Keratinocyte (primary cell): ENCODE results near the gene CHST15. TPM values are rescaled to one million over a fixed set of nuclear protein-coding genes. Genes with fewer than 3 reads are reported as not detected.

ENCODE experiments used
- DNase-seq: peaks from one replicate; pipeline ENCODE4 v3.0.0-alpha.2; 2011; ENCODE audit warnings: low read depth, missing footprints, low spot score
- FAIRE-seq: peaks from 2 replicates; lab custom pipeline; 2011; peaks lifted over from hg19 to GRCh38; lab: Jason Lieb, UNC
- H2AFZ ChIP-seq: 2 replicates; pipeline ENCODE4 v1.6.0; 2012; ENCODE audit warnings: low read length, control low read depth, inconsistent platforms; ENCODE audit not compliant: control insufficient read depth
- H3K27ac ChIP-seq: 2 replicates; pipeline ENCODE4 v1.5.1; 2011; ENCODE audit warnings: low read length; ENCODE audit not compliant: control insufficient read depth, insufficient read depth
- H3K27me3 ChIP-seq: 3 replicates; pipeline ENCODE4 v1.6.0; 2011; ENCODE audit warnings: low read length; ENCODE audit not compliant: control insufficient read depth, insufficient read depth; ENCODE audit errors: extremely low read depth
- H3K36me3 ChIP-seq, 2 experiments: 2 replicates in 1 of 2; 3 replicates in 1 of 2; pipeline ENCODE4 v1.5.1; 2011; ENCODE audit warnings: low read length in 2 of 2, mild to moderate bottlenecking in 1 of 2; ENCODE audit not compliant: control insufficient read depth in 2 of 2, insufficient read depth in 2 of 2; ENCODE audit errors: extremely low read depth in 1 of 2
- H3K4me1 ChIP-seq: 3 replicates; pipeline ENCODE4 v1.5.1; 2011; ENCODE audit warnings: low read length; ENCODE audit not compliant: control insufficient read depth, insufficient read depth; ENCODE audit errors: extremely low read depth
- H3K4me2 ChIP-seq: 3 replicates; pipeline ENCODE4 v1.6.0; 2011; ENCODE audit warnings: low read depth, low read length; ENCODE audit not compliant: control insufficient read depth, insufficient read depth; ENCODE audit errors: extremely low read depth
- H3K4me3 ChIP-seq, 3 experiments: fragments of 200-600 bp in 1 of 3; sonication (generic) in 1 of 3; 2 replicates in 2 of 3; 3 replicates in 1 of 3; pipeline ENCODE4 v1.5.1; 2011 to 2016; ENCODE audit warnings: low read length in 3 of 3, mild to moderate bottlenecking in 3 of 3, control low read depth in 2 of 3, inconsistent platforms in 1 of 3, low read depth in 1 of 3, mixed read lengths in 1 of 3, mixed run types in 1 of 3, moderate library complexity in 1 of 3; ENCODE audit not compliant: control insufficient read depth in 2 of 3, insufficient read depth in 2 of 3; ENCODE audit errors: extremely low read depth in 1 of 3
- H3K79me2 ChIP-seq: 2 replicates; pipeline ENCODE4 v1.6.0; 2012; ENCODE audit warnings: low read length; ENCODE audit not compliant: control insufficient read depth, insufficient read depth
- H3K9ac ChIP-seq: 3 replicates; pipeline ENCODE4 v1.6.0; 2011; ENCODE audit warnings: low read length; ENCODE audit not compliant: control insufficient read depth, insufficient read depth; ENCODE audit errors: extremely low read depth
- H3K9me1 ChIP-seq: 3 replicates; pipeline ENCODE4 v1.6.0; 2011; ENCODE audit warnings: low read length; ENCODE audit not compliant: control insufficient read depth, insufficient read depth; ENCODE audit errors: extremely low read depth
- H3K9me3 ChIP-seq: 2 replicates; pipeline ENCODE4 v1.5.1; 2012; ENCODE audit warnings: low read depth, low read length; ENCODE audit not compliant: control insufficient read depth
- H4K20me1 ChIP-seq: 3 replicates; pipeline ENCODE4 v1.6.0; 2011; ENCODE audit warnings: low read length; ENCODE audit not compliant: control insufficient read depth, insufficient read depth; ENCODE audit errors: extremely low read depth
- EZH2 ChIP-seq: IDR thresholded peaks from one replicate; pipeline ENCODE4 v1.6.1; 2012; ENCODE audit warnings: inconsistent platforms, mild to moderate bottlenecking, low read length, moderate library complexity
- dilution Hi-C: fragments of 300-500 bp; cut with MboI; formaldehyde crosslinking; loops from one replicate; pipeline ENCODE4 v1.7.0; 2020; ENCODE audit warnings: low sequenced_read_pairs; ENCODE audit not compliant: extremely low pct_ligation_motif_present
- polyA plus RNA-seq, 5 experiments: library from polyadenylated mRNA; depleted of rRNA in 3 of 5; stranded (reverse) in 3 of 5; stranded (forward) in 1 of 5; unstranded in 1 of 5; fragments of >200 nt; gene quantifications; 1 replicate in 1 of 5; 2 replicates in 3 of 5; 3 replicates in 1 of 5; pipeline versions ENCODE4 v1.2.1 to v1.2.3, GENCODE V29; 2011 to 2012; ENCODE audit warnings: missing spikeins in 2 of 5, low read depth in 1 of 5, low replicate concordance in 1 of 5
- TF ChIP-seq, protein P1 (sequence below), 3 experiments: IDR thresholded peaks in 1 of 3; conservative IDR thresholded peaks in 1 of 3; optimal IDR thresholded peaks in 1 of 3; 2 replicates in 2 of 3; 3 replicates in 1 of 3; pipeline versions ENCODE3 to v1.5.1; 2011; ENCODE audit warnings: low read length in 3 of 3, mild to moderate bottlenecking in 3 of 3, moderate library complexity in 2 of 3, control low read depth in 1 of 3, inconsistent platforms in 1 of 3; ENCODE audit not compliant: insufficient read depth in 2 of 3; ENCODE audit errors: extremely low read depth in 1 of 3

CHST15 gene
- polyA plus RNA-seq, 1 donor (not counting 4 experiments of a cell fraction or from before 2014, with no cell fraction given) = 24.5 TPM

DNA sequence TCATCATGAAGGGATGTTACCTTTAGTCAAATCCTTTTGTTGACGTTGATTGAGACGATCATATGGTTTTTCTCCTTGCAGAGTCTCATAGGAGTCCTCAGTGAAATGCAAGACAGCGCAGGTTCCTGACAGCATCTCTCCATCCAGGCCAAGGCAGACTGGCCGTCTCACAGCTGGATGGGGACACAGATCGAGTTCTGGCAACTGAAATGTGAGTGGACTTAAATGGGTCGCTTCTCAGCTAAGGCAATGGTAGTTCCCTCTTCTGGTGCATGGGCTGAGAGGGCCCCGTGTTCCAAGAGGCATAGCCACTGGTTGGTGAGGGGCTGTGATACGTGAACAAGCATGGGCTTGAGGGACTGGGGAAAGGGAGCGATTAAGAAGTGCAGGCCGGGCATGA is 102.5 kb downstream of the CHST15 start:
- no peak for FAIRE-seq
- Histone ChIP-seq H3K9ac (no peak overlapping the region), H3K36me3 (no peaks in the 10 kb centered on the region), H3K4me1 (peaks cover 17% of the 10 kb centered on the region), H3K4me3 (no peak overlapping the region), H3K4me2 (no peak overlapping the region), H3K27ac (no peak overlapping the region), H2AFZ (no peak overlapping the region), H3K27me3 (peaks cover 18% of the 10 kb centered on the region), H3K79me2 (no peaks in the 10 kb centered on the region), H4K20me1 (no peaks in the 10 kb centered on the region), H3K9me3 (peaks cover 2% of the 10 kb centered on the region), H3K9me1 (no peaks in the 10 kb centered on the region)
- TF ChIP-seq, protein P1, sequence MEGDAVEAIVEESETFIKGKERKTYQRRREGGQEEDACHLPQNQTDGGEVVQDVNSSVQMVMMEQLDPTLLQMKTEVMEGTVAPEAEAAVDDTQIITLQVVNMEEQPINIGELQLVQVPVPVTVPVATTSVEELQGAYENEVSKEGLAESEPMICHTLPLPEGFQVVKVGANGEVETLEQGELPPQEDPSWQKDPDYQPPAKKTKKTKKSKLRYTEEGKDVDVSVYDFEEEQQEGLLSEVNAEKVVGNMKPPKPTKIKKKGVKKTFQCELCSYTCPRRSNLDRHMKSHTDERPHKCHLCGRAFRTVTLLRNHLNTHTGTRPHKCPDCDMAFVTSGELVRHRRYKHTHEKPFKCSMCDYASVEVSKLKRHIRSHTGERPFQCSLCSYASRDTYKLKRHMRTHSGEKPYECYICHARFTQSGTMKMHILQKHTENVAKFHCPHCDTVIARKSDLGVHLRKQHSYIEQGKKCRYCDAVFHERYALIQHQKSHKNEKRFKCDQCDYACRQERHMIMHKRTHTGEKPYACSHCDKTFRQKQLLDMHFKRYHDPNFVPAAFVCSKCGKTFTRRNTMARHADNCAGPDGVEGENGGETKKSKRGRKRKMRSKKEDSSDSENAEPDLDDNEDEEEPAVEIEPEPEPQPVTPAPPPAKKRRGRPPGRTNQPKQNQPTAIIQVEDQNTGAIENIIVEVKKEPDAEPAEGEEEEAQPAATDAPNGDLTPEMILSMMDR (optimal IDR thresholded peaks at IDR 0.05 in 1 of 3, IDR thresholded peaks at IDR 0.05 in 1 of 3, conservative IDR thresholded peaks at IDR 0.05 in 1 of 3; ENCODE audit: extremely low read depth in 1 of 3, insufficient read depth in 2 of 3, low read length in 3 of 3) = no peak
- TF ChIP-seq EZH2 = no peak
- no peak for DNase-seq
- dilution Hi-C loops = loop anchor here (25.0 kb wide), 1 partner anchor 396 kb away; no protein-coding TSS in a partner anchor

DNA sequence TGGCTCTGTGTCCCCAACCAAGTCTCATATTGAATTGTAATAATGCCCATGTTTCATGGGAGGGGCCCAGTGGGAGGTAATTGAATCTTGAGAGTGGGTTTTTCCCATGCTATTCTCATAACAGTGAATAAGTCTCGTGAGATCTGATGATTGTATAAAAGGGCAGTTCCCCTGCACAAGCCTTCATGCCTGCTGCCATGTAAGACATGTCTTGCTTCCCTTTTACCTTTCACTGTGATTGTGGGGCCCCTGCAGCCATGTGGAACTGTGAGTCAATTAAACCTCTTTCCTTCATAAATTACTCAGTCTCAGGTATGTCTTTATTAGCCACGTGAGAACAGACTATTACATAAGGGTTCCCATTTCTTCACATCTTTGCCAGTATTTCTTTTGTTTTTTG is 104.7 kb downstream of the CHST15 start:
- H3K4me1 ChIP-seq = no peaks in the 10 kb centered on the region
- no peak for TF ChIP-seq EZH2
- TF ChIP-seq, protein P1 (optimal IDR thresholded peaks at IDR 0.05 in 1 of 3, IDR thresholded peaks at IDR 0.05 in 1 of 3, conservative IDR thresholded peaks at IDR 0.05 in 1 of 3; ENCODE audit: extremely low read depth in 1 of 3, insufficient read depth in 2 of 3, low read length in 3 of 3) = no peak
- no peaks in the 10 kb centered on the region for H3K36me3 ChIP-seq
- FAIRE-seq (no peak), DNase-seq (no peak)
- H3K27me3 ChIP-seq = peaks cover 18% of the 10 kb centered on the region
- H3K9me3 ChIP-seq = peaks cover 2% of the 10 kb centered on the region
- dilution Hi-C loops = loop anchor here (25.0 kb wide), 1 partner anchor 399 kb away; no protein-coding TSS in a partner anchor
- H2AFZ ChIP-seq = no peak overlapping the region
- H3K27ac ChIP-seq = no peak overlapping the region
- no peaks in the 10 kb centered on the region for H3K9me1 ChIP-seq
- no peaks in the 10 kb centered on the region for H4K20me1 ChIP-seq
- no peaks in the 10 kb centered on the region for H3K79me2 ChIP-seq
- H3K9ac ChIP-seq = no peak overlapping the region
- H3K4me2 ChIP-seq = no peak overlapping the region
- no peak overlapping the region for H3K4me3 ChIP-seq
